Lower lobe of right lung (tissue), 2 donors: ENCODE results near the gene CDKN2AIP. TPM values are rescaled to one million over a fixed set of nuclear protein-coding genes. Genes with fewer than 3 reads are reported as not detected.
"Not testable (repeated sequence)": the region's sequence is repeated elsewhere in the genome, so short reads cannot be mapped to it uniquely, and the experiment has no call there.

Source experiments
- ATAC-seq, 2 donors: fragments of 200-7000 bp; cut with Tn5 transposase; one replicate each; pipeline ENCODE4 v1.9.1; 2020 to 2022; ENCODE audit warnings: mild to moderate bottlenecking in 2 of 2, moderate library complexity in 2 of 2
- DNase-seq: peaks from one replicate; pipeline ENCODE4 v3.0.0-alpha.2; 2020
- H3K27ac ChIP-seq: fragments of 200-600 bp; one replicate; pipeline ENCODE4 v1.8.0; 2022
- H3K27me3 ChIP-seq: fragments of 200-600 bp; one replicate; pipeline ENCODE4 v1.8.0; 2022; ENCODE audit warnings: low read depth
- H3K36me3 ChIP-seq: fragments of 200-600 bp; one replicate; pipeline ENCODE4 v1.8.0; 2022; ENCODE audit warnings: mild to moderate bottlenecking
- H3K4me1 ChIP-seq: fragments of 200-600 bp; one replicate; pipeline ENCODE4 v1.8.0; 2022
- H3K4me3 ChIP-seq: fragments of 200-600 bp; one replicate; pipeline ENCODE4 v1.8.0; 2022; ENCODE audit warnings: mild to moderate bottlenecking
- H3K9me3 ChIP-seq: fragments of 200-600 bp; one replicate; pipeline ENCODE4 v1.8.0; 2022
- intact Hi-C: fragments of 100-400 bp; cut with DNase I; formaldehyde crosslinking; loops from one replicate; pipeline ENCODE4 v1.11.0; 2022
- total RNA-seq: library from RNA; stranded (reverse); fragmentation: NEBNext Ultra II Directional; extraction: Animal tissue kit (Norgen Biotek cat#: 25700); gene quantifications from one replicate; pipeline ENCODE4 v1.2.1, GENCODE V29; 2021
- TF ChIP-seq, protein P1 (sequence below): fragments of 200-600 bp; IDR thresholded peaks from one replicate; pipeline ENCODE4 v1.8.0; 2022; ENCODE audit warnings: antibody characterized with exemption, mild to moderate bottlenecking
- donor health status: DM: no; HTN: yes; CAD: no; lungs with severe emphysema.

CDKN2AIP gene
- total RNA-seq, 1 donor from 2014 or later, result 15.4 TPM

GRCh38 chr4:183471946-183472708 lies 27.7 kb downstream of the CDKN2AIP start:
- TF ChIP-seq, protein P1, sequence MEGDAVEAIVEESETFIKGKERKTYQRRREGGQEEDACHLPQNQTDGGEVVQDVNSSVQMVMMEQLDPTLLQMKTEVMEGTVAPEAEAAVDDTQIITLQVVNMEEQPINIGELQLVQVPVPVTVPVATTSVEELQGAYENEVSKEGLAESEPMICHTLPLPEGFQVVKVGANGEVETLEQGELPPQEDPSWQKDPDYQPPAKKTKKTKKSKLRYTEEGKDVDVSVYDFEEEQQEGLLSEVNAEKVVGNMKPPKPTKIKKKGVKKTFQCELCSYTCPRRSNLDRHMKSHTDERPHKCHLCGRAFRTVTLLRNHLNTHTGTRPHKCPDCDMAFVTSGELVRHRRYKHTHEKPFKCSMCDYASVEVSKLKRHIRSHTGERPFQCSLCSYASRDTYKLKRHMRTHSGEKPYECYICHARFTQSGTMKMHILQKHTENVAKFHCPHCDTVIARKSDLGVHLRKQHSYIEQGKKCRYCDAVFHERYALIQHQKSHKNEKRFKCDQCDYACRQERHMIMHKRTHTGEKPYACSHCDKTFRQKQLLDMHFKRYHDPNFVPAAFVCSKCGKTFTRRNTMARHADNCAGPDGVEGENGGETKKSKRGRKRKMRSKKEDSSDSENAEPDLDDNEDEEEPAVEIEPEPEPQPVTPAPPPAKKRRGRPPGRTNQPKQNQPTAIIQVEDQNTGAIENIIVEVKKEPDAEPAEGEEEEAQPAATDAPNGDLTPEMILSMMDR, result peak; percentile 92
- Histone ChIP-seq H3K27me3 (peaks cover 3% of the 10 kb centered on the region), H3K4me1 (peaks cover 10% of the 10 kb centered on the region), H3K36me3 (no peaks in the 10 kb centered on the region), H3K9me3 (no peaks in the 10 kb centered on the region), H3K27ac (no peak overlapping the region), H3K4me3 (peak overlapping the region; percentile 12)
- intact Hi-C loops, result no loop called here
- ATAC-seq (peak; percentile 88 to 93), DNase-seq (peak; percentile 87)

DNA sequence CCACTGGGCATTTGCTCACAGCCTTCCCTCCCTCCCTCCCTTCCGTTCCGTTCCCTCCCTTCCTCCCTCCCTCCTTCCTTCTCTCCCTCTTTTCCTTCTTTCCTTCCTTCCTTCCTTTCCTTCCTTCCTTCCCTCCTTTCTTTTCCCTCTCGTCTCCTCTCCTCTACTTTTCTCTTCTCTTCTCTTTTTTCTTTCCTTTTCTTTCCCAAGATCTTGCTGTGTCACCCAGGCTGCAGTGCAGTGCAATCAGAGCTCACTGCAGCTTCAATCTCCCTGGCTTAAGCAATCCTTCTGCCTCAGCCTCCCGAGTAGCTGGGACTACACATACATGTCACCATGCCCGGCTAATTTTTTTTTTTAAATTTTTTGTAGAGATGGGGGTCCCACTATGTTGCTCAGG lies 33.7 kb downstream of the CDKN2AIP start:
- Histone ChIP-seq H3K27me3 (peaks cover 3% of the 10 kb centered on the region), H3K36me3 (no peaks in the 10 kb centered on the region), H3K4me1 (no peaks in the 10 kb centered on the region), H3K27ac (no peak overlapping the region), H3K4me3 (no peak overlapping the region), H3K9me3 (no peaks in the 10 kb centered on the region)
- ATAC-seq (no peak), DNase-seq (no peak)
- intact Hi-C loops, result no loop called here
- TF ChIP-seq, protein P1, result no peak

GRCh38 chr4:183478926-183479325 lies 34.5 kb downstream of the CDKN2AIP start:
- intact Hi-C loops, result no loop called here
- no peak overlapping the region for H3K4me3 ChIP-seq
- H3K36me3 ChIP-seq, result no peaks in the 10 kb centered on the region
- no peaks in the 10 kb centered on the region for H3K4me1 ChIP-seq
- H3K27me3 ChIP-seq, result peaks cover 3% of the 10 kb centered on the region
- TF ChIP-seq, protein P1, result no peak
- ATAC-seq, result no peak
- no peaks in the 10 kb centered on the region for H3K9me3 ChIP-seq
- H3K27ac ChIP-seq, result no peak overlapping the region
- no peak for DNase-seq

- H3K4me3 ChIP-seq, intact Hi-C loops, H3K36me3 ChIP-seq, H3K9me3 ChIP-seq, H3K27me3 ChIP-seq, H3K27ac ChIP-seq, ATAC-seq, H3K4me1 ChIP-seq, DNase-seq: not testable (repeated sequence)
Observed at GRCh38 chr4:183482515-183483095, 38.2 kb downstream of the CDKN2AIP start.

GRCh38 chr4:183483997-183484396 lies 39.6 kb downstream of the CDKN2AIP start:
- no peaks in the 10 kb centered on the region for H3K9me3 ChIP-seq
- DNase-seq (no peak), ATAC-seq (no peak)
- no peak overlapping the region for H3K27ac ChIP-seq
- intact Hi-C loops, result no loop called here
- no peaks in the 10 kb centered on the region for H3K36me3 ChIP-seq
- TF ChIP-seq, protein P1, result no peak
- H3K27me3 ChIP-seq, result no peaks in the 10 kb centered on the region
- no peak overlapping the region for H3K4me3 ChIP-seq
- no peaks in the 10 kb centered on the region for H3K4me1 ChIP-seq
